ENCODE data around the gene ENOX1. TPM values are rescaled to one million over a fixed set of nuclear protein-coding genes. Genes with fewer than 3 reads are reported as not detected.

Gene ENOX1
- total RNA-seq, 1 experiment from 2014 or later: 0.26 TPM

DNA sequence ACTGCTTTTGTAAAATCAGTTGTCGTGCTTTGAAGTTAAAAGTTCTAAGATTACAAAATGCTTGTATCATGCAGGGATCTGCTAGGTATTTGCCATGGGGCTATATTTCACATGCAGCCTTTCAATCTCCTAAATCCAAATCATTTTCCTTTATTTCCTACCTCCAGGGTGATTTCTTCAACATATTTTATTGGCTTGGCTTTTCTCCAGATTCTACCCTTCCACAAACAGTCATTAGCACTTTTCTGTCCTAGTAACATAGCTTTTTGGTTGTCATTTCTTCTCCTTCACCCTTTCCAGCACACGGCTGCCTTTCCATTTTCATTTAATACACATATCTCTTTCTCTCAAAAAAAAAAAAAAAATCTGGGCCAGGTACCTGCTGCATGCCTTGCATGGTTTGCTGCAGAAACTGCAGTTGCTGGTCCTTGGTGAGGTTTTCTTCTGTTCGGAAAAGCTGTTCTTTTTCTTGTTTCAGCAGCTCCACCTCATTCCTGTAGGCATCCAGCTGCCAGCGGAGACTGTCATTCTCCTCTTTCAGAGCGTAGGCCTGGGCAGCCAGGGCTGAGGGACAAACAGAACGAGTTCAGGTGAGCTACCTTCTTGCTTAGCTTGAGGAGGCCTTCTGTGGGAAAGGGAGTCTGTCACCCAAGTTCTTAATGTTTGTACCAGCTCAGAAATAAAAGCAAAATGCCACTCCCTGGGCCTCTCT, 488.6 kb downstream of the ENOX1 start:
- CTCF ChIA-PET: no interaction called here
- Mint-ChIP-seq H3K9me3 (no peaks in the 10 kb centered on the region), H3K4me3 (no peak overlapping the region), H3K36me3 (no peaks in the 10 kb centered on the region), H3K27ac (no peak overlapping the region), H3K4me1 (peaks cover 22% of the 10 kb centered on the region), H3K27me3 (ENCODE audit: low read depth) (no peaks in the 10 kb centered on the region)
- ATAC-seq (no peak), DNase-seq (ENCODE audit: low spot score) (no peak)
- no peak for TF ChIP-seq ZNF219 (CRISPR knock-in tag; IDR thresholded peaks at IDR 0.05; ENCODE audit: borderline replicate concordance)
- TF ChIP-seq, protein P1, sequence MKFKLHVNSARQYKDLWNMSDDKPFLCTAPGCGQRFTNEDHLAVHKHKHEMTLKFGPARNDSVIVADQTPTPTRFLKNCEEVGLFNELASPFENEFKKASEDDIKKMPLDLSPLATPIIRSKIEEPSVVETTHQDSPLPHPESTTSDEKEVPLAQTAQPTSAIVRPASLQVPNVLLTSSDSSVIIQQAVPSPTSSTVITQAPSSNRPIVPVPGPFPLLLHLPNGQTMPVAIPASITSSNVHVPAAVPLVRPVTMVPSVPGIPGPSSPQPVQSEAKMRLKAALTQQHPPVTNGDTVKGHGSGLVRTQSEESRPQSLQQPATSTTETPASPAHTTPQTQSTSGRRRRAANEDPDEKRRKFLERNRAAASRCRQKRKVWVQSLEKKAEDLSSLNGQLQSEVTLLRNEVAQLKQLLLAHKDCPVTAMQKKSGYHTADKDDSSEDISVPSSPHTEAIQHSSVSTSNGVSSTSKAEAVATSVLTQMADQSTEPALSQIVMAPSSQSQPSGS (CRISPR knock-in tag; IDR thresholded peaks at IDR 0.05; ENCODE audit: borderline replicate concordance, low read depth): no peak
- no peak for TF ChIP-seq FOXK1 (CRISPR knock-in tag; IDR thresholded peaks at IDR 0.05)
- TF ChIP-seq, protein P2, sequence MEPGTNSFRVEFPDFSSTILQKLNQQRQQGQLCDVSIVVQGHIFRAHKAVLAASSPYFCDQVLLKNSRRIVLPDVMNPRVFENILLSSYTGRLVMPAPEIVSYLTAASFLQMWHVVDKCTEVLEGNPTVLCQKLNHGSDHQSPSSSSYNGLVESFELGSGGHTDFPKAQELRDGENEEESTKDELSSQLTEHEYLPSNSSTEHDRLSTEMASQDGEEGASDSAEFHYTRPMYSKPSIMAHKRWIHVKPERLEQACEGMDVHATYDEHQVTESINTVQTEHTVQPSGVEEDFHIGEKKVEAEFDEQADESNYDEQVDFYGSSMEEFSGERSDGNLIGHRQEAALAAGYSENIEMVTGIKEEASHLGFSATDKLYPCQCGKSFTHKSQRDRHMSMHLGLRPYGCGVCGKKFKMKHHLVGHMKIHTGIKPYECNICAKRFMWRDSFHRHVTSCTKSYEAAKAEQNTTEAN (CRISPR knock-in tag; IDR thresholded peaks at IDR 0.05): no peak
- no peak for TF ChIP-seq CBFB (CRISPR knock-in tag; IDR thresholded peaks at IDR 0.05; ENCODE audit: low read depth)
- TF ChIP-seq ZNF396 (CRISPR knock-in tag; IDR thresholded peaks at IDR 0.05; ENCODE audit: borderline replicate concordance): no peak
- no peak for TF ChIP-seq KAT7 (CRISPR knock-in tag; IDR thresholded peaks at IDR 0.05; ENCODE audit: borderline replicate concordance)
- TF ChIP-seq, protein P3, sequence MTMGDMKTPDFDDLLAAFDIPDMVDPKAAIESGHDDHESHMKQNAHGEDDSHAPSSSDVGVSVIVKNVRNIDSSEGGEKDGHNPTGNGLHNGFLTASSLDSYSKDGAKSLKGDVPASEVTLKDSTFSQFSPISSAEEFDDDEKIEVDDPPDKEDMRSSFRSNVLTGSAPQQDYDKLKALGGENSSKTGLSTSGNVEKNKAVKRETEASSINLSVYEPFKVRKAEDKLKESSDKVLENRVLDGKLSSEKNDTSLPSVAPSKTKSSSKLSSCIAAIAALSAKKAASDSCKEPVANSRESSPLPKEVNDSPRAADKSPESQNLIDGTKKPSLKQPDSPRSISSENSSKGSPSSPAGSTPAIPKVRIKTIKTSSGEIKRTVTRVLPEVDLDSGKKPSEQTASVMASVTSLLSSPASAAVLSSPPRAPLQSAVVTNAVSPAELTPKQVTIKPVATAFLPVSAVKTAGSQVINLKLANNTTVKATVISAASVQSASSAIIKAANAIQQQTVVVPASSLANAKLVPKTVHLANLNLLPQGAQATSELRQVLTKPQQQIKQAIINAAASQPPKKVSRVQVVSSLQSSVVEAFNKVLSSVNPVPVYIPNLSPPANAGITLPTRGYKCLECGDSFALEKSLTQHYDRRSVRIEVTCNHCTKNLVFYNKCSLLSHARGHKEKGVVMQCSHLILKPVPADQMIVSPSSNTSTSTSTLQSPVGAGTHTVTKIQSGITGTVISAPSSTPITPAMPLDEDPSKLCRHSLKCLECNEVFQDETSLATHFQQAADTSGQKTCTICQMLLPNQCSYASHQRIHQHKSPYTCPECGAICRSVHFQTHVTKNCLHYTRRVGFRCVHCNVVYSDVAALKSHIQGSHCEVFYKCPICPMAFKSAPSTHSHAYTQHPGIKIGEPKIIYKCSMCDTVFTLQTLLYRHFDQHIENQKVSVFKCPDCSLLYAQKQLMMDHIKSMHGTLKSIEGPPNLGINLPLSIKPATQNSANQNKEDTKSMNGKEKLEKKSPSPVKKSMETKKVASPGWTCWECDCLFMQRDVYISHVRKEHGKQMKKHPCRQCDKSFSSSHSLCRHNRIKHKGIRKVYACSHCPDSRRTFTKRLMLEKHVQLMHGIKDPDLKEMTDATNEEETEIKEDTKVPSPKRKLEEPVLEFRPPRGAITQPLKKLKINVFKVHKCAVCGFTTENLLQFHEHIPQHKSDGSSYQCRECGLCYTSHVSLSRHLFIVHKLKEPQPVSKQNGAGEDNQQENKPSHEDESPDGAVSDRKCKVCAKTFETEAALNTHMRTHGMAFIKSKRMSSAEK (CRISPR knock-in tag; IDR thresholded peaks at IDR 0.05; ENCODE audit: borderline replicate concordance): no peak
- no peak for TF ChIP-seq ELF4 (CRISPR knock-in tag; IDR thresholded peaks at IDR 0.05; ENCODE audit: low read depth)
- POLR2A ChIA-PET: no interaction called here

DNA sequence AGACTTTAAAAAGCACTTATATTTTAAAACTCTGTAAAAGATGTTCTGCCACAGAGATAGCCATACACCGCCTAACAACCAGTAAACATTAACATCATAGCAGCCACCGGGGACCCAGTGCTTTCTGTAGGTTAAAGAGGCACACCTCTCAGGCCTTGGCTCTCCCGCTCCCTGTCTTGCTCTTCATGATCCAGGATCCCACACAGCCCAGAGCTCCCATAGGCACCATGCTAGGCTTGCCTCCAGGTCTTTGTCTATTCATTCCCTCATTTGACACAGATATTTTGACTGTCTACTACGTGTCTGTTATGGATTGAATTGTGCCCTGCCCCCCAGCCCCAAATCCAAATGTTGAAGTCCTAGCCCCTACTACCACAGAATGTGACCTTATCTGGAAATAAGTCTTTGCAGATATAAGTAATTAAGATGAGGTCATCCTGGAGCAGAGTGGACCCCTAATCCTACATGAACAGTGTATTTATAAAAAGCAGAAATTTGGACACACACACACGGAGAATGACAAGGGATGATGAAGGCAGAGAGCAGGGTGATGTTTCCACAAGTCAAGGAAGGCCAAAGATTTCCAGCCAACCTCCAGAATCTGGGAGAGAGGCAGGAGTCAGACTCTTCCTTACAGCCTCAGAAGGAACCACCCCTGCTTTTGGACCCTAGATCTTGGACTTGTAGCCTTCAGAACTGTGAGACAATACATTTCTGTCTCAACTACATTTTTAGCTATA, 490.8 kb downstream of the ENOX1 start:
- POLR2A ChIA-PET: no interaction called here
- Mint-ChIP-seq H3K27me3 (ENCODE audit: low read depth) (no peaks in the 10 kb centered on the region), H3K4me1 (peaks cover 22% of the 10 kb centered on the region), H3K27ac (no peak overlapping the region), H3K4me3 (no peak overlapping the region), H3K9me3 (no peaks in the 10 kb centered on the region), H3K36me3 (no peaks in the 10 kb centered on the region)
- CTCF ChIA-PET: interaction anchor here (0.6 kb wide), 1 partner anchor 472 kb away, joined by 3 read pairs; no protein-coding TSS in a partner anchor
- TF ChIP-seq, protein P3 (CRISPR knock-in tag; IDR thresholded peaks at IDR 0.05; ENCODE audit: borderline replicate concordance): no peak
- TF ChIP-seq ATF1 (CRISPR knock-in tag; IDR thresholded peaks at IDR 0.05): no peak
- TF ChIP-seq CREM (CRISPR knock-in tag; IDR thresholded peaks at IDR 0.05): no peak
- TF ChIP-seq ELF4 (CRISPR knock-in tag; IDR thresholded peaks at IDR 0.05; ENCODE audit: low read depth): no peak
- TF ChIP-seq, protein P4, sequence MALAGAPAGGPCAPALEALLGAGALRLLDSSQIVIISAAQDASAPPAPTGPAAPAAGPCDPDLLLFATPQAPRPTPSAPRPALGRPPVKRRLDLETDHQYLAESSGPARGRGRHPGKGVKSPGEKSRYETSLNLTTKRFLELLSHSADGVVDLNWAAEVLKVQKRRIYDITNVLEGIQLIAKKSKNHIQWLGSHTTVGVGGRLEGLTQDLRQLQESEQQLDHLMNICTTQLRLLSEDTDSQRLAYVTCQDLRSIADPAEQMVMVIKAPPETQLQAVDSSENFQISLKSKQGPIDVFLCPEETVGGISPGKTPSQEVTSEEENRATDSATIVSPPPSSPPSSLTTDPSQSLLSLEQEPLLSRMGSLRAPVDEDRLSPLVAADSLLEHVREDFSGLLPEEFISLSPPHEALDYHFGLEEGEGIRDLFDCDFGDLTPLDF (CRISPR knock-in tag; IDR thresholded peaks at IDR 0.05): no peak
- DNase-seq (ENCODE audit: low spot score) (no peak), ATAC-seq (no peak)
